K562 (cell line): Measurements from ENCODE around the gene AP3B1. TPM values are rescaled to one million over a fixed set of nuclear protein-coding genes. Genes with fewer than 3 reads are reported as not detected.

ENCODE experiments used
- HNRNPLL ChIP-seq: fragments of 200-400 bp; formaldehyde crosslinking; IDR thresholded peaks from 2 replicates; pipeline ENCODE4 v1.6.1; 2017; ENCODE audit warnings: low read length, low read depth, mild to moderate bottlenecking; ENCODE audit not compliant: poor library complexity, severe bottlenecking
- IRF2 ChIP-seq: sonication (generic); formaldehyde crosslinking; IDR thresholded peaks from 2 replicates; pipeline ENCODE4 v1.8.1; 2022; ENCODE audit warnings: mild to moderate bottlenecking, missing genetic modification reagents
- MCM2 ChIP-seq: fragments of 450-650 bp; IDR thresholded peaks from 2 replicates; pipeline ENCODE4 v1.6.1; 2017; ENCODE audit warnings: low read depth, mild to moderate bottlenecking
- MEF2A ChIP-seq: IDR thresholded peaks from 2 replicates; pipeline ENCODE4 v1.6.1; 2011; ENCODE audit warnings: low read depth, mild to moderate bottlenecking, low read length, moderate library complexity; ENCODE audit not compliant: control insufficient read depth
- SMC3 ChIP-seq: conservative IDR thresholded peaks from 2 replicates; pipeline ENCODE4 v1.6.1; 2011; ENCODE audit warnings: low read depth, low read length, improper control_type of control experiment; ENCODE audit not compliant: insufficient read depth
- polyA plus RNA-seq, 8 experiments: library from polyadenylated mRNA; depleted of rRNA in 4 of 8; stranded (reverse) in 5 of 8; unstranded in 3 of 8; fragments of >200 nt; fragmentation: Nextera tagmentation in 2 of 8; fragmentation: Illumina TruSeq in 1 of 8; extraction: Ambion mirVana in 2 of 8; extraction: Trizol in 1 of 8; gene quantifications; 2 replicates each; pipeline versions ENCODE4 v1.2.1 to v1.2.3, GENCODE V29; 2011 to 2014; ENCODE audit warnings: inconsistent platforms in 1 of 8, missing spikeins in 1 of 8
- total RNA-seq, 7 experiments: library from RNA; depleted of rRNA in 6 of 7; stranded (reverse); fragments of >200 nt in 6 of 7; fragmentation: Illumina TruSeq in 2 of 7; extraction: Trizol in 2 of 7; gene quantifications; 2 replicates each; pipeline versions ENCODE4 v1.2.1 to v1.2.3, GENCODE V29; 2011 to 2021; ENCODE audit warnings: low replicate concordance in 1 of 7
- TF ChIP-seq, protein P1 (sequence below): fragments of 250-450 bp; sonication (Bioruptor Pico); IDR thresholded peaks from 2 replicates; pipeline ENCODE4 v1.8.0; 2021; ENCODE audit warnings: borderline replicate concordance, mild to moderate bottlenecking, moderate library complexity; ENCODE audit not compliant: poor library complexity, severe bottlenecking
- TF ChIP-seq, protein P2 (sequence below): fragments of 250-450 bp; sonication (Bioruptor Pico); IDR thresholded peaks from 2 replicates; pipeline ENCODE4 v1.4.0; 2020; ENCODE audit warnings: borderline replicate concordance
- TF ChIP-seq, protein P3 (sequence below), 3 experiments: IDR thresholded peaks in 2 of 3; conservative IDR thresholded peaks in 1 of 3; 2 replicates each; pipeline ENCODE4 v1.5.1; 2011 to 2012; ENCODE audit warnings: low read length in 3 of 3, mild to moderate bottlenecking in 3 of 3, control low read depth in 2 of 3, improper control_type of control experiment in 1 of 3, inconsistent platforms in 1 of 3, low read depth in 1 of 3, mixed read lengths in 1 of 3, moderate library complexity in 1 of 3; ENCODE audit not compliant: insufficient read depth in 2 of 3
- TF ChIP-seq, protein P4 (sequence below): sonication (generic); formaldehyde crosslinking; IDR thresholded peaks from 2 replicates; pipeline ENCODE4 v1.8.0; 2022; ENCODE audit warnings: mild to moderate bottlenecking, missing genetic modification reagents

Gene AP3B1
- total and polyA plus RNA-seq, 9 of the 15 experiments (the other 6 are each of a cell fraction or from before 2014, with no cell fraction given): 21.1 to 61.8 (median 42.2) TPM

DNA sequence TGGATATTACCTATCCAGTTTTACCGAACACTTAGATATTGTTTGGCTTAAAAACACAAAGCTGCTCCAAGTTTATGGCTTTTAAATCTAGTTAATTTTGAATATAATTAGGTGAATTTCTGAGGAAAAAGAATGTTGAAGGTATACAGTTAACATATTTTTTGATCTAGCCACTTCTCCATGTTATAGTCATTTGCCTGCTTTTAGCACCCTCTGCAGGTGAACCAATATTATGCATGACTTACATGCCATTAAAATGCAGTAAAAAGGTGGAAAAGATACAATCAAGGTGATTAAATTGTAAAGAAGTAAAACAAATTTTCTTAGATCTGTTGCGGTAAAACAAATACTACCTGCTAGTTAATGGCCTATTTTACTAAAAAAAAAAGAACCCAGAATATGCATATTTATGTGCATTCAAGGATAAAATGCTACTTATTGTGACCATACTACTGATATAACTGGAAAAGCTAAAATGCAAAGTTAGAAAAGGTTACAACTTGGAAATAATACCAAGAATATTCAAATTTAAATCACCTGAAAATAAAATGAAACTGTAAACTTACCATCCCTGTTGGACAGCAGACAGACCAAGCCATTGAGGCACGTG, 132.1 kb downstream of the AP3B1 start (continued):
- TF ChIP-seq, protein P1, sequence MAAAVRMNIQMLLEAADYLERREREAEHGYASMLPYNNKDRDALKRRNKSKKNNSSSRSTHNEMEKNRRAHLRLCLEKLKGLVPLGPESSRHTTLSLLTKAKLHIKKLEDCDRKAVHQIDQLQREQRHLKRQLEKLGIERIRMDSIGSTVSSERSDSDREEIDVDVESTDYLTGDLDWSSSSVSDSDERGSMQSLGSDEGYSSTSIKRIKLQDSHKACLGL (CRISPR knock-in tag): no peak
- TF ChIP-seq MEF2A (no peak), MCM2 (no peak), SMC3 (0 out of 2 replicates have a peak, but pooled peaks have one; percentile 18), HNRNPLL (no peak), IRF2 (no peak)
- TF ChIP-seq, protein P2, sequence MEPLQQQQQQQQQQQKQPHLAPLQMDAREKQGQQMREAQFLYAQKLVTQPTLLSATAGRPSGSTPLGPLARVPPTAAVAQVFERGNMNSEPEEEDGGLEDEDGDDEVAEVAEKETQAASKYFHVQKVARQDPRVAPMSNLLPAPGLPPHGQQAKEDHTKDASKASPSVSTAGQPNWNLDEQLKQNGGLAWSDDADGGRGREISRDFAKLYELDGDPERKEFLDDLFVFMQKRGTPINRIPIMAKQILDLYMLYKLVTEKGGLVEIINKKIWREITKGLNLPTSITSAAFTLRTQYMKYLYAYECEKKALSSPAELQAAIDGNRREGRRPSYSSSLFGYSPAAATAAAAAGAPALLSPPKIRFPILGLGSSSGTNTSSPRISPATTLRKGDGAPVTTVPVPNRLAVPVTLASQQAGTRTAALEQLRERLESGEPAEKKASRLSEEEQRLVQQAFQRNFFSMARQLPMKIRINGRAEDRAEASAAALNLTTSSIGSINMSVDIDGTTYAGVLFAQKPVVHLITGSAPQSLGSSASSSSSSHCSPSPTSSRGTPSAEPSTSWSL (CRISPR knock-in tag): no peak
- TF ChIP-seq, protein P3, sequence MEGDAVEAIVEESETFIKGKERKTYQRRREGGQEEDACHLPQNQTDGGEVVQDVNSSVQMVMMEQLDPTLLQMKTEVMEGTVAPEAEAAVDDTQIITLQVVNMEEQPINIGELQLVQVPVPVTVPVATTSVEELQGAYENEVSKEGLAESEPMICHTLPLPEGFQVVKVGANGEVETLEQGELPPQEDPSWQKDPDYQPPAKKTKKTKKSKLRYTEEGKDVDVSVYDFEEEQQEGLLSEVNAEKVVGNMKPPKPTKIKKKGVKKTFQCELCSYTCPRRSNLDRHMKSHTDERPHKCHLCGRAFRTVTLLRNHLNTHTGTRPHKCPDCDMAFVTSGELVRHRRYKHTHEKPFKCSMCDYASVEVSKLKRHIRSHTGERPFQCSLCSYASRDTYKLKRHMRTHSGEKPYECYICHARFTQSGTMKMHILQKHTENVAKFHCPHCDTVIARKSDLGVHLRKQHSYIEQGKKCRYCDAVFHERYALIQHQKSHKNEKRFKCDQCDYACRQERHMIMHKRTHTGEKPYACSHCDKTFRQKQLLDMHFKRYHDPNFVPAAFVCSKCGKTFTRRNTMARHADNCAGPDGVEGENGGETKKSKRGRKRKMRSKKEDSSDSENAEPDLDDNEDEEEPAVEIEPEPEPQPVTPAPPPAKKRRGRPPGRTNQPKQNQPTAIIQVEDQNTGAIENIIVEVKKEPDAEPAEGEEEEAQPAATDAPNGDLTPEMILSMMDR (IDR thresholded peaks at IDR 0.05 in 2 of 3, conservative IDR thresholded peaks at IDR 0.05 in 1 of 3; ENCODE audit: insufficient read depth in 2 of 3, low read depth in 1 of 3, low read length in 3 of 3): peak; percentile 38 to 64 (median 46); a peak in 4 of 6 replicates
- TF ChIP-seq, protein P4, sequence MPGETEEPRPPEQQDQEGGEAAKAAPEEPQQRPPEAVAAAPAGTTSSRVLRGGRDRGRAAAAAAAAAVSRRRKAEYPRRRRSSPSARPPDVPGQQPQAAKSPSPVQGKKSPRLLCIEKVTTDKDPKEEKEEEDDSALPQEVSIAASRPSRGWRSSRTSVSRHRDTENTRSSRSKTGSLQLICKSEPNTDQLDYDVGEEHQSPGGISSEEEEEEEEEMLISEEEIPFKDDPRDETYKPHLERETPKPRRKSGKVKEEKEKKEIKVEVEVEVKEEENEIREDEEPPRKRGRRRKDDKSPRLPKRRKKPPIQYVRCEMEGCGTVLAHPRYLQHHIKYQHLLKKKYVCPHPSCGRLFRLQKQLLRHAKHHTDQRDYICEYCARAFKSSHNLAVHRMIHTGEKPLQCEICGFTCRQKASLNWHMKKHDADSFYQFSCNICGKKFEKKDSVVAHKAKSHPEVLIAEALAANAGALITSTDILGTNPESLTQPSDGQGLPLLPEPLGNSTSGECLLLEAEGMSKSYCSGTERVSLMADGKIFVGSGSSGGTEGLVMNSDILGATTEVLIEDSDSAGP (CRISPR knock-in tag): no peak
